Rectal smooth muscle tissue (tissue), 1 donor: ENCODE data around the gene UBAC2.
"Not testable (repeated sequence)": the region's sequence is repeated elsewhere in the genome, so short reads cannot be mapped to it uniquely, and the experiment has no call there.

ENCODE experiments used
- H3K27ac ChIP-seq: one replicate; pipeline ENCODE4 v1.7.0; 2013; ENCODE audit warnings: low read depth, low read length, inconsistent platforms
- H3K27me3 ChIP-seq: one replicate; pipeline ENCODE4 v1.7.0; 2013; ENCODE audit warnings: low read length; ENCODE audit not compliant: control insufficient read depth, insufficient read depth
- H3K36me3 ChIP-seq: one replicate; pipeline ENCODE4 v1.7.0; 2013; ENCODE audit warnings: low read length; ENCODE audit not compliant: control insufficient read depth, insufficient read depth
- H3K4me1 ChIP-seq: one replicate; pipeline ENCODE4 v1.7.0; 2013; ENCODE audit warnings: low read length; ENCODE audit not compliant: control insufficient read depth, insufficient read depth
- H3K4me3 ChIP-seq: one replicate; pipeline ENCODE4 v1.7.0; 2013; ENCODE audit warnings: low read length
- H3K9ac ChIP-seq: one replicate; pipeline ENCODE4 v1.7.0; 2013; ENCODE audit warnings: low read length

UBAC2 gene

GRCh38 chr13:99208185-99208584 is 7.5 kb downstream of the UBAC2 start:
- Histone ChIP-seq H3K27me3 (no peaks in the 10 kb centered on the region), H3K4me1 (no peaks in the 10 kb centered on the region), H3K9ac (no peak overlapping the region), H3K36me3 (no peaks in the 10 kb centered on the region), H3K27ac (no peak overlapping the region), H3K4me3 (no peak overlapping the region)

DNA sequence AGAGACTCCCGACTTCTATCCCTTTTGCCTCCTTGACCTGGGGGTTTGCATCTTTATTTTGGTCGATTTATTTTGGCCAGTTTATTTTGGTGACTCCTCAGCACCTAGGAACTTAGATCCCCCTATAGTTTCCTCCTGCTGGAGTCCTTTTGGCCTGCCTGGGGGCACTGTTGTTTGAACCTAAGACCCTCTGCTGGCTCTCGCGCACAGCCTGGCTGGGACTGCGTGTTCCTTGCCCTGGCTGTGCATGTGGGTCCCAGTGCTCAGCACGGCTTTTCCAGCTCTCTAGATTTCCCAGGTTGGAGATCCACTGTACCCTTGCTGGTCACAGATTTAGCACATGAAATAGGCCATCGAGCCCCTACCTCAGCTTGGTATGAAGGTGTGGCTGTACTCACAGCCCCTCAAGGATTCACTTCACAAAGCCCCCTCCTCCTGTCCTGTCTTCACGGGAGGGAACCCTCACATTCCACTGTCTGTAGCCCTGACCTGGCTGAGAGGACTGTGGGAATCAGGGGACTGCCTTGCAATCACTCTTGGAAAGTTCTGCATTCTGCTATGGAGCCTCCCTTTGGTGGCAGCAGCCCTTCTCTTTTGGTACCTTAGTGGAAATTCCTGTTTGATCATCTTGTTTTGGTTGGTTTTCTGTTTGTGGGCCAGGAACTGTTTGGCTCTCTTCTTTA is 8.3 kb downstream of the UBAC2 start:
- H3K9ac ChIP-seq = no peak overlapping the region
- no peaks in the 10 kb centered on the region for H3K36me3 ChIP-seq
- H3K4me1 ChIP-seq = no peaks in the 10 kb centered on the region
- H3K4me3 ChIP-seq = no peak overlapping the region
- no peak overlapping the region for H3K27ac ChIP-seq
- H3K27me3 ChIP-seq = no peaks in the 10 kb centered on the region

DNA sequence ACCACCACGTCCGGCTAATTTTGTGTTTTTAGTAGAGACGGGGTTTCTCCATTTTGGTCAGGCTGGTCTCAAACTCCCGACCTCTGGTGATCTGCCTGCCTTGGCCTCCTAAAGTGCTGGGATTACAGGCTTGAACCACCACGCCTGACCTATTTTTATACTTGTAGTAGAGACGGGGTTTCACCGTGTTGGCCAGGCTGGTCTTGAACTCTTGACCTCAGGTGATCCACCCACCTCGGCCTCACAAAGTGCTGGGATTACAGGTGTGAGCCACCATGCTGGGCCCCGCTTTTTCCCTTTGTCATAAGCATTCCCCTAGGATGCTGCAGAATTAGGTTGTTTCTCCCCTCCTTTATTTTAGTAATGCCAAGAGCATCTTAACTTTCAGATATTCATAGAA is 10.0 kb downstream of the UBAC2 start:
- not testable (repeated sequence) for H3K27me3 ChIP-seq, H3K4me3 ChIP-seq, H3K36me3 ChIP-seq, H3K4me1 ChIP-seq, H3K9ac ChIP-seq, H3K27ac ChIP-seq

GRCh38 chr13:99211421-99212035 is 10.9 kb downstream of the UBAC2 start:
- Histone ChIP-seq H3K27ac (no peak overlapping the region), H3K36me3 (no peaks in the 10 kb centered on the region), H3K4me1 (no peaks in the 10 kb centered on the region), H3K27me3 (no peaks in the 10 kb centered on the region), H3K9ac (no peak overlapping the region), H3K4me3 (no peak overlapping the region)

DNA sequence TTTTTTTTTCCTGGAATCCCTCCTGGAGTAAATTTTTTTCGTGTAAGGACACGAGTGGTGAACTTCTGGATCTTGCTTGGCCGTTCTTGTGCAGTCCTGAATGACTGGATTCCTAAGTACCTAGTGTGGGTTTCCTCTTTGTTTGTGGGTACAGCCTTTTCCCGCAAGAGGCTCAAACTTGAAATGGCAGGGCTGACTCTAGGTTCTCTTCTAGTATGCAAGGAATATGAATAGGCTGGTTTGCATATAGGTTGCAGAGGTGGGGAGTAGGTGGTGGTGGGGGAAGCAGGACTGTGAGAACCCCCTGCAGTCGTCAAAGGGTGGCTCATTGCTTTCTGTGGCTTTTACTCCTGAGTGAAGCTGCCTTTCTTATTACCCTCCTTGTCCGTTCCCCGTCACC is 13.6 kb downstream of the UBAC2 start:
- Histone ChIP-seq H3K9ac (no peak overlapping the region), H3K27ac (no peak overlapping the region), H3K4me3 (no peak overlapping the region), H3K27me3 (no peaks in the 10 kb centered on the region), H3K36me3 (no peaks in the 10 kb centered on the region), H3K4me1 (peaks cover 9% of the 10 kb centered on the region)

- Histone ChIP-seq H3K4me1 (peaks cover 9% of the 10 kb centered on the region), H3K27ac (no peak overlapping the region)
These were observed 14.1 kb downstream of the UBAC2 start for GRCh38 chr13:99214731-99215130.

GRCh38 chr13:99215184-99215830 is 14.7 kb downstream of the UBAC2 start:
- no peak overlapping the region for H3K27ac ChIP-seq
- H3K4me3 ChIP-seq = no peak overlapping the region
- no peaks in the 10 kb centered on the region for H3K27me3 ChIP-seq
- no peak overlapping the region for H3K9ac ChIP-seq
- H3K36me3 ChIP-seq = no peaks in the 10 kb centered on the region
- peaks cover 9% of the 10 kb centered on the region for H3K4me1 ChIP-seq

More at GRCh38 chr13:99214731-99215130, 14.1 kb downstream of the UBAC2 start:
- no peaks in the 10 kb centered on the region for H3K36me3 ChIP-seq
- no peak overlapping the region for H3K4me3 ChIP-seq
- no peak overlapping the region for H3K9ac ChIP-seq
- no peaks in the 10 kb centered on the region for H3K27me3 ChIP-seq

DNA sequence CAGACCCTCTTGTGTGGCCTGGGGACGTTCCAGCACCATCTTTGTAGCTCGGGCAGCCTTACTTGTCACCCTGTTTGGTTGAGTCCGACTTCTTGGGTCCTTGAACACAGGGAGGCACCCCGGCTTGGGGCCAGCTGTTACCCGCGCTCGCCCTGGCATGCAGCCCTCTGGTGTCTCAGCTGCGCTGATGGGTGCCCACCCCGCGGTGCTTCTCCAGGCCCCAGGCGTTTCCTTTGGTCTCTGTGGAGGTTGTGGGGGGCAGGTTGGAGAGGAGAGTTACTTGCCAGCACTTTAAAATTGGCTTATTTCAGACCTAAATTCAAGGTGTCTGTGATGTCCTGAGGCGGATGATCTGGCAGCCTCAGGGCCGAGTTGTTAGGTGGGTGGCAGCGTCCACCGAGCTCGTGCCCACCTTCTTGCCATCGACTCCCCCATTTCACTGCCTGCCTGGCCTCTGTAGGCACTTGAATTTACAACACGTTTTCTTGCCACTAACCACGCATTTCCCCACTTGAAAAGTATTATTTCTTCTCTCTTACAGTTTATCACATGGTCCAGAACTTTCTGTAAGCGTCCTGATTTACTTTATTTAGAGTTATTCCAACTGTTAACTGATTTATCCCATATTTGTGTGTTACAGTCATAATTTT is 16.9 kb downstream of the UBAC2 start:
- no peak overlapping the region for H3K27ac ChIP-seq

DNA sequence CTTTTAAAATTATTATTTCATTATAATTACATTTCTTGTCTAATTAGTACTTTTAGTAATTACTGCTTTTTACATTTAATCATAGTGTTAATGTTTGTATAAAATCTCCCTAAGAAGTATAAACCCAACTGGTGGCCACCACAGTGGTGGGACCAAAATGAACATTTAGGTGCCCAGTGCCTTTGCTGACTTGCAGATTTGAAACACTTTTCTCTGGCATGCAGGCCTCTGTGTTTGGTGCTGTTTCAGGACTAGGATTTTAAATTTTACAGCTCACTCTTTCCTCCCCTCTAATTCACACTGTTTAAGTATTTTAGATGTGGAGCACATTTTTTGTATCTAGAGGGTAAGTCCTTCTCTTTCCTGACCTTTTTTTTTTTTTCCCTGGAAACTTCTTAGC is 17.5 kb downstream of the UBAC2 start:
- Histone ChIP-seq H3K27me3 (no peaks in the 10 kb centered on the region), H3K9ac (no peak overlapping the region), H3K36me3 (no peaks in the 10 kb centered on the region), H3K4me1 (peaks cover 9% of the 10 kb centered on the region), H3K27ac (peak overlapping the region; percentile 15), H3K4me3 (no peak overlapping the region)

More for the DNA sequence above, 16.9 kb downstream of the UBAC2 start:
- no peaks in the 10 kb centered on the region for H3K27me3 ChIP-seq
- peaks cover 9% of the 10 kb centered on the region for H3K4me1 ChIP-seq
- H3K9ac ChIP-seq = no peak overlapping the region
- H3K36me3 ChIP-seq = no peaks in the 10 kb centered on the region
- no peak overlapping the region for H3K4me3 ChIP-seq

DNA sequence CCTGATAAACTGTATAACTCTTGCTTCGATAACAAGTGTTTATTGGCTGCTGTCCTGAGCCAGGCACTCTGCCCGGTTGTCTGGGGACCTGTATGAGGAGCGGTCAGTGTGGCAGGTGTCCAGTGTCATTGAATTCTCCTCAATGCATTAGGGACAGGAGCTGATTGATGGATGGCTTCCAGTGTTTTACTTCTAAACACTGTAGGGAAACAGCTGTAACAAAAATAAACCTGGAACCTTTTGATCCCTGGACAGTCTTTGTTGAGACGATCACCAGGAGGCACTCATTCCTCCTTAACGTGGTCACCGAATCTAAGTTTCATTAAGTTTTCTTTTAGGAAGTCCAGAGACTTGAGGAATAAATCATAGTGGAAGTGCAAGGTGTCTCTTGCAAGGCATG is 17.9 kb downstream of the UBAC2 start:
- Histone ChIP-seq H3K4me3 (no peak overlapping the region), H3K36me3 (no peaks in the 10 kb centered on the region), H3K27me3 (no peaks in the 10 kb centered on the region), H3K4me1 (peaks cover 9% of the 10 kb centered on the region), H3K9ac (no peak overlapping the region), H3K27ac (peak overlapping the region; percentile 15)

DNA sequence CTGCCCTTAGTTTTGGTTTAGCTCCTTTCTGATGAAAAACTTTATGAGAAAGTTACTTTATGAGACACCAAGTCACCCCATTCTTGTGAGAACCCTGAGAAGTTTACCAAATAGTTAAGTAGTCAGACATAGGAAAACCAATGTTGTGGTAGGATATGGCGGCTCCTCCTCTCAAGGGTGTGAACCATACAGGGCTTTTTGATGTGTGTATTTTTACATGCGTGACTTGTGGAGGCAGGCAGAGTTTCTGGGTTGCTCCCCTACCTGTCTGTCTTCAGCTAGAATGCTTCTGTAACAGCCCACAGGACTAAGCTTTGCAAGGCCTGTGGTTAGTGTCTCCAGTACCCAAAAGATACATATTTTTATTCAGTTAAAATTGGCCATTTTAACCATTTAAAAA is 18.3 kb downstream of the UBAC2 start:
- Histone ChIP-seq H3K27ac (no peak overlapping the region), H3K9ac (no peak overlapping the region), H3K36me3 (no peaks in the 10 kb centered on the region), H3K4me1 (peaks cover 9% of the 10 kb centered on the region), H3K4me3 (no peak overlapping the region), H3K27me3 (no peaks in the 10 kb centered on the region)

GRCh38 chr13:99220199-99220935 is 19.7 kb downstream of the UBAC2 start:
- H3K4me1 ChIP-seq = peaks cover 9% of the 10 kb centered on the region

More at GRCh38 chr13:99220199-99220935, 19.7 kb downstream of the UBAC2 start:
- Histone ChIP-seq H3K4me3 (no peak overlapping the region), H3K9ac (no peak overlapping the region), H3K36me3 (no peaks in the 10 kb centered on the region), H3K27me3 (no peaks in the 10 kb centered on the region), H3K27ac (no peak overlapping the region)
